RWPE1 (cell line): ENCODE measurements around the gene BTBD3.

Experiments
- CTCF ChIA-PET: fragments of 350-600 bp; sonication (Branson Sonifier 250); formaldehyde crosslinking; extraction: SDS; loops from one replicate; lab custom pipeline; 2021; lab: Yijun Ruan, JAX
- POLR2A ChIA-PET: fragments of 400-600 bp; formaldehyde crosslinking; extraction: SDS; loops from one replicate; lab custom pipeline; 2020; ENCODE audit warnings: antibody characterized with exemption; ENCODE audit not compliant: low non-redundant PET; lab: Yijun Ruan, JAX
- DNase-seq: peaks from one replicate; pipeline ENCODE4 v3.0.0; 2012; ENCODE audit warnings: low spot score
- H3K27ac ChIP-seq: fragments of 450-650 bp; 2 replicates; pipeline ENCODE4 v1.5.1; 2017
- CTCF ChIP-seq: fragments of 450-650 bp; conservative IDR thresholded peaks from 2 replicates; pipeline ENCODE4 v1.5.1; 2017; ENCODE audit warnings: low read depth, mild to moderate bottlenecking

BTBD3 gene

GRCh38 chr20:11907621-11908020, 10.1 kb upstream of the BTBD3 start:
- DNase-seq = peak; percentile 68
- TF ChIP-seq CTCF = no peak
- no peak overlapping the region for H3K27ac ChIP-seq
- ChIA-PET CTCF (no interaction called here), POLR2A (no interaction called here)

GRCh38 chr20:11912013-11912658, 5.6 kb upstream of the BTBD3 start:
- ChIA-PET POLR2A (no interaction called here), CTCF (interaction anchor here (0.5 to 0.8 kb wide), 5 partner anchors 9 to 832 kb away, joined by 3 to 4 read pairs (median 3); no protein-coding TSS in a partner anchor)
- TF ChIP-seq CTCF = no peak
- DNase-seq = no peak
- H3K27ac ChIP-seq = no peak overlapping the region

- DNase-seq = no peak
- CTCF ChIA-PET = interaction anchor here (0.5 to 0.8 kb wide), 4 partner anchors 9 to 483 kb away, joined by 3 to 4 read pairs (median 3); no protein-coding TSS in a partner anchor
Measured at GRCh38 chr20:11912659-11913415, 4.9 kb upstream of the BTBD3 start.

GRCh38 chr20:11918391-11918845, 725 bp downstream of the BTBD3 start:
- no peak overlapping the region for H3K27ac ChIP-seq
- no peak for TF ChIP-seq CTCF
- ChIA-PET CTCF (interaction anchor here (1.1 kb wide), 1 partner anchor 13 kb away, joined by 3 read pairs; no protein-coding TSS in a partner anchor), POLR2A (no interaction called here)
- DNase-seq = no peak

More at GRCh38 chr20:11912659-11913415, 4.9 kb upstream of the BTBD3 start:
- TF ChIP-seq CTCF = no peak
- POLR2A ChIA-PET = no interaction called here
- H3K27ac ChIP-seq = no peak overlapping the region

GRCh38 chr20:11918981-11919380, 1.3 kb downstream of the BTBD3 start:
- no peak for DNase-seq

More at GRCh38 chr20:11918981-11919380, 1.3 kb downstream of the BTBD3 start:
- CTCF ChIA-PET = interaction anchor here (1.1 kb wide), 1 partner anchor 12 kb away, joined by 3 read pairs; no protein-coding TSS in a partner anchor
- H3K27ac ChIP-seq = no peak overlapping the region
- POLR2A ChIA-PET = no interaction called here
- no peak for TF ChIP-seq CTCF
